ENCODE data around the gene TCP11.

Gene TCP11

GRCh38 chr6:35141007-35141655 is at the start of gene TCP11:
TCP11 (minus strand) TSS chr6:35141339; CDS start chr6:35140870, 469 bp downstream.
- H3K4me3 ChIP-seq (ENCODE audit: low read depth, low read length), result no peak within 1 kb of the TSS

- H3K4me3 ChIP-seq (ENCODE audit: low read depth, low read length), result no peak overlapping the region
These were observed 49.2 kb upstream of the TCP11 start for GRCh38 chr6:35190306-35190705.

GRCh38 chr6:35188886-35189285 is 47.7 kb upstream of the TCP11 start:
- H3K4me3 ChIP-seq (ENCODE audit: low read depth, low read length), result no peak overlapping the region

GRCh38 chr6:35186571-35186970 is 45.4 kb upstream of the TCP11 start:
- no peak overlapping the region for H3K4me3 ChIP-seq (ENCODE audit: low read depth, low read length)

- no peak overlapping the region for H3K4me3 ChIP-seq (ENCODE audit: low read depth, low read length)
These were observed 44.8 kb upstream of the TCP11 start for GRCh38 chr6:35185971-35186370.

GRCh38 chr6:35185302-35185681 is 44.2 kb upstream of the TCP11 start:
- H3K4me3 ChIP-seq (ENCODE audit: low read depth, low read length), result no peak overlapping the region

- H3K4me3 ChIP-seq (ENCODE audit: low read depth, low read length), result no peak overlapping the region
These were observed 43.6 kb upstream of the TCP11 start for GRCh38 chr6:35184580-35185301.

GRCh38 chr6:35183935-35184334 is 42.8 kb upstream of the TCP11 start:
- H3K4me3 ChIP-seq (ENCODE audit: low read depth, low read length), result no peak overlapping the region

GRCh38 chr6:35183281-35183680 is 42.1 kb upstream of the TCP11 start:
- no peak overlapping the region for H3K4me3 ChIP-seq (ENCODE audit: low read depth, low read length)

GRCh38 chr6:35181933-35182612 is 40.9 kb upstream of the TCP11 start:
- H3K4me3 ChIP-seq (ENCODE audit: low read depth, low read length), result no peak overlapping the region

GRCh38 chr6:35181308-35181932 is 40.3 kb upstream of the TCP11 start:
- no peak overlapping the region for H3K4me3 ChIP-seq (ENCODE audit: low read depth, low read length)

GRCh38 chr6:35179901-35180535 is 38.9 kb upstream of the TCP11 start:
- no peak overlapping the region for H3K4me3 ChIP-seq (ENCODE audit: low read depth, low read length)

GRCh38 chr6:35178932-35179832 is 38.0 kb upstream of the TCP11 start:
- no peak overlapping the region for H3K4me3 ChIP-seq (ENCODE audit: low read depth, low read length)

GRCh38 chr6:35178012-35178411 is 36.9 kb upstream of the TCP11 start:
- no peak overlapping the region for H3K4me3 ChIP-seq (ENCODE audit: low read depth, low read length)

- H3K4me3 ChIP-seq (ENCODE audit: low read depth, low read length), result no peak overlapping the region
These were observed 36.5 kb upstream of the TCP11 start for GRCh38 chr6:35177596-35177995.

- H3K4me3 ChIP-seq (ENCODE audit: low read depth, low read length), result no peak overlapping the region
These were observed 36.0 kb upstream of the TCP11 start for GRCh38 chr6:35177157-35177556.

- no peak overlapping the region for H3K4me3 ChIP-seq (ENCODE audit: low read depth, low read length)
These were observed 35.3 kb upstream of the TCP11 start for GRCh38 chr6:35176301-35177024.

GRCh38 chr6:35174501-35174900 is 33.4 kb upstream of the TCP11 start:
- no peak overlapping the region for H3K4me3 ChIP-seq (ENCODE audit: low read depth, low read length)

- no peak overlapping the region for H3K4me3 ChIP-seq (ENCODE audit: low read depth, low read length)
These were observed 32.9 kb upstream of the TCP11 start for GRCh38 chr6:35174088-35174434.

Measured in iPS-11a (cell line).